SK-N-SH (cell line): ENCODE data around the gene PLA2G5.

Experiments used
- ELF1 ChIP-seq: IDR thresholded peaks from 2 replicates; pipeline ENCODE4 v1.4.0; 2012
- EP300 ChIP-seq, 2 experiments: IDR thresholded peaks; 2 replicates each; pipeline versions ENCODE4 v1.4.0 to v1.6.1; 2012; ENCODE audit warnings: borderline replicate concordance in 1 of 2, low read depth in 1 of 2, low read length in 1 of 2
- POLR2AphosphoS5 ChIP-seq: IDR thresholded peaks from 2 replicates; pipeline ENCODE4 v1.6.1; 2012; ENCODE audit warnings: low read depth, low read length
- RAD21 ChIP-seq: IDR thresholded peaks from 2 replicates; pipeline ENCODE4 v1.6.1; 2012; ENCODE audit warnings: mild to moderate bottlenecking, low read length
- TAF1 ChIP-seq: IDR thresholded peaks from 2 replicates; pipeline ENCODE4 v1.6.1; 2012; ENCODE audit warnings: low read depth, mild to moderate bottlenecking, low read length, moderate library complexity, borderline replicate concordance
- YY1 ChIP-seq: IDR thresholded peaks from 2 replicates; pipeline ENCODE4 v1.4.0; 2012; ENCODE audit warnings: low read depth, mild to moderate bottlenecking
- TF ChIP-seq, protein P1 (sequence below): fragments of 200-600 bp; sonication (generic); IDR thresholded peaks from 2 replicates; pipeline ENCODE4 v1.6.1; 2017; ENCODE audit warnings: antibody characterized with exemption, mild to moderate bottlenecking, moderate library complexity

DNA sequence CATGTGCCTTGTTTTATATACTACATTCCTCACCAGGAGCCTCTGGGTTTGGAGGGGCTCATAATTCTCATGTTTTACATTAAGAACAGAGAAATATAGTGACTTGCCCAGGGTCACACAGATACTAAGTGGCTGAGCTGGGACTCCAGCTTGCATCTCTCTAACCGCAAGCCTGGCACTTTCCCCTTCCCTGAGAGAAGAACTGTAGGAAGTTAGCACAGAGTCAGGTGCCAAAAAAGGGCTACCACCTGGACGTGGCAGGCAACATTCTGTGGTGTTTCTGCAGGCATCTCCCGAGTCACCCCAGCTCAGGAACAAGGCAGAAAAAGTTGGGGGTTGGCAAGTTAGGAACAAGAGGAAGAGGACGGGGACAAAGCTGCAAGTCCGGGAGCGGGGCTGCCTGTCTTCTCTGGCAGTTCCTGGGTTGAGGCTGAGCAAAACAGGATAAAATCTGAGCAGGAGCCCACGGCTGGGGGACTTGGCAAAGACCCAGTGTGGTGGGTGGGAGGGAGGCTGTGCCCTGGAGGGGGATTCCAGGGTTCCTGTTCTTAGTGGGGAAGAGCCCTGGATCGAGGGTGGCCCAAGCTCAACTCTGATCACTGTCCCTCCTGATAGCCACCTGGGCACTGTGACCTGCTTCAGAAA, 9.8 kb downstream of the PLA2G5 start:
- TF ChIP-seq TAF1 (no peak), YY1 (no peak), EP300 (IDR thresholded peaks at IDR 0.05; ENCODE audit: borderline replicate concordance in 1 of 2, low read depth in 1 of 2, low read length in 1 of 2) (no peak), ELF1 (no peak), RAD21 (no peak), POLR2AphosphoS5 (no peak)
- TF ChIP-seq, protein P1, sequence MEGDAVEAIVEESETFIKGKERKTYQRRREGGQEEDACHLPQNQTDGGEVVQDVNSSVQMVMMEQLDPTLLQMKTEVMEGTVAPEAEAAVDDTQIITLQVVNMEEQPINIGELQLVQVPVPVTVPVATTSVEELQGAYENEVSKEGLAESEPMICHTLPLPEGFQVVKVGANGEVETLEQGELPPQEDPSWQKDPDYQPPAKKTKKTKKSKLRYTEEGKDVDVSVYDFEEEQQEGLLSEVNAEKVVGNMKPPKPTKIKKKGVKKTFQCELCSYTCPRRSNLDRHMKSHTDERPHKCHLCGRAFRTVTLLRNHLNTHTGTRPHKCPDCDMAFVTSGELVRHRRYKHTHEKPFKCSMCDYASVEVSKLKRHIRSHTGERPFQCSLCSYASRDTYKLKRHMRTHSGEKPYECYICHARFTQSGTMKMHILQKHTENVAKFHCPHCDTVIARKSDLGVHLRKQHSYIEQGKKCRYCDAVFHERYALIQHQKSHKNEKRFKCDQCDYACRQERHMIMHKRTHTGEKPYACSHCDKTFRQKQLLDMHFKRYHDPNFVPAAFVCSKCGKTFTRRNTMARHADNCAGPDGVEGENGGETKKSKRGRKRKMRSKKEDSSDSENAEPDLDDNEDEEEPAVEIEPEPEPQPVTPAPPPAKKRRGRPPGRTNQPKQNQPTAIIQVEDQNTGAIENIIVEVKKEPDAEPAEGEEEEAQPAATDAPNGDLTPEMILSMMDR, result no peak
